Nephron (organoid): Measurements from ENCODE around the gene RNH1.

Experiments used
- H3K27ac Mint-ChIP-seq, 3 experiments: 2 replicates each; pipeline ENCODE4 v1.8.0; 2020; ENCODE audit warnings: mixed read lengths in 3 of 3, mild to moderate bottlenecking in 2 of 3, moderate library complexity in 1 of 3
- H3K27me3 Mint-ChIP-seq: 2 replicates; pipeline ENCODE4 v1.8.0; 2021; ENCODE audit warnings: low read depth, mild to moderate bottlenecking, moderate library complexity, mixed read lengths
- H3K36me3 Mint-ChIP-seq: 2 replicates; pipeline ENCODE4 v1.8.0; 2020; ENCODE audit warnings: low read depth, mixed read lengths
- H3K4me1 Mint-ChIP-seq: 2 replicates; pipeline ENCODE4 v1.8.0; 2020; ENCODE audit warnings: mixed read lengths
- H3K4me3 Mint-ChIP-seq, 3 experiments: 2 replicates each; pipeline ENCODE4 v1.8.0; 2020; ENCODE audit warnings: mild to moderate bottlenecking in 3 of 3, mixed read lengths in 3 of 3, moderate library complexity in 2 of 3
- H3K9me3 Mint-ChIP-seq: 2 replicates; pipeline ENCODE4 v1.8.0; 2020; ENCODE audit warnings: mixed read lengths
- TF ChIP-seq, protein P1 (sequence below), 3 experiments: fragments of 200-600 bp; sonication (generic); IDR thresholded peaks; one replicate each; pipeline ENCODE4 v1.5.0; 2021; ENCODE audit warnings: antibody characterized with exemption in 3 of 3; ENCODE audit not compliant: unreplicated experiment in 3 of 3

Gene RNH1

DNA sequence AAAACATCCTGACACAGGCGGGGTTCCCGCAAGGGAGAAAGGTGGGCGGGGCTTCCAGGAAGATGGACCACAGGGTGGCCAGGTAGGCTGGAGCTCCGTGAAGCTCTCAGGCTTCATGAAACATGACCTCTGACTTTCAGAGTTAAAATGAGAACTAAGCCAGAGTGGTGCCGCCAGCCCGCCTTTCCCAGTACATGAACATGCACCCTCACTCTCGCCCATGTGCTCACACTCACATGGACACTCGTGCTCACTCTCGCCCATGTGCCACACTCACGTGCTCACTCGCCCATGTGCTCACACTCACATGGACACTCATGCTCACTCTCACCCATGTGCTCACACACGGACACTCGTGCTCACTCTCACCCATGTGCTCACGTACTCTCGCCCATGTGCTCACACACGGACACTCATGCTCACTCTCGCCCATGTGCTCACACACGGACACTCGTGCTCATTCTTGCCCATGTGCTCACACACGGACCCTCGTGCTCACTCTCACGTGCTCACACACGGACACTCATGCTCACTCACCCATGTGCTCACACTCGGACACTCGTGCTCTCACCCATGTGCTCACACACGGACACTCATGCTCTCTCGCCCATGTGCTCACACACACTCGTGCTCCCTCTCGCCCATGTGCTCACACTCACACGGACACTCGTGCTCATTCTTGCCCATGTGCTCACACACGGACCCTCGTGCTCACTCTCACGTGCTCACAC, 10.0 kb downstream of the RNH1 start:
- Mint-ChIP-seq H3K36me3 (peaks cover 51% of the 10 kb centered on the region), H3K27ac (peak overlapping the region in 1 of 3 experiments; percentile 29), H3K9me3 (peaks cover 2% of the 10 kb centered on the region), H3K4me1 (peaks cover 18% of the 10 kb centered on the region), H3K4me3 (no peak overlapping the region), H3K27me3 (peaks cover 4% of the 10 kb centered on the region)
- TF ChIP-seq, protein P1, sequence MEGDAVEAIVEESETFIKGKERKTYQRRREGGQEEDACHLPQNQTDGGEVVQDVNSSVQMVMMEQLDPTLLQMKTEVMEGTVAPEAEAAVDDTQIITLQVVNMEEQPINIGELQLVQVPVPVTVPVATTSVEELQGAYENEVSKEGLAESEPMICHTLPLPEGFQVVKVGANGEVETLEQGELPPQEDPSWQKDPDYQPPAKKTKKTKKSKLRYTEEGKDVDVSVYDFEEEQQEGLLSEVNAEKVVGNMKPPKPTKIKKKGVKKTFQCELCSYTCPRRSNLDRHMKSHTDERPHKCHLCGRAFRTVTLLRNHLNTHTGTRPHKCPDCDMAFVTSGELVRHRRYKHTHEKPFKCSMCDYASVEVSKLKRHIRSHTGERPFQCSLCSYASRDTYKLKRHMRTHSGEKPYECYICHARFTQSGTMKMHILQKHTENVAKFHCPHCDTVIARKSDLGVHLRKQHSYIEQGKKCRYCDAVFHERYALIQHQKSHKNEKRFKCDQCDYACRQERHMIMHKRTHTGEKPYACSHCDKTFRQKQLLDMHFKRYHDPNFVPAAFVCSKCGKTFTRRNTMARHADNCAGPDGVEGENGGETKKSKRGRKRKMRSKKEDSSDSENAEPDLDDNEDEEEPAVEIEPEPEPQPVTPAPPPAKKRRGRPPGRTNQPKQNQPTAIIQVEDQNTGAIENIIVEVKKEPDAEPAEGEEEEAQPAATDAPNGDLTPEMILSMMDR (IDR thresholded peaks at IDR 0.05; ENCODE audit: unreplicated experiment in 3 of 3), result no peak

DNA sequence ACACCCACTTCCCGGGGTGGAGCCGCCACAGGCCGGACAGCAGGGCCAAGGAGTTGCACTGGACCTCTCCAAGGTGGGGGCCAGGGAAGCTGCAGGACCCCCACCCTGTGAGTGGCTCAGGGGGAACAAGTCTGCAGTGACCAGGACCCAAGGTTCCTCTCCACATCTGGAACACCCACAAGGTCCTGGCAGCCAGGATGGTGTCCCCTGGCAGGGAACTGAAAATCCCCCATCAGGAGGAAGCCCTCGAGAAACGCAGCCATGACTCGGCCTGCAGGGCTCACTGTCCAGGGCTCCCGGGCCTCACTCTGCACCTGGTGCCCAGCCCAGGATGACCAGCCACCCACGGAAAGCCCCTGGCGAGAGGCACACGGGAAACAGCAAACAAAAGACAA, 11.5 kb downstream of the RNH1 start:
- H3K27me3 Mint-ChIP-seq, result peaks cover 4% of the 10 kb centered on the region
- peaks cover 47% of the 10 kb centered on the region for H3K36me3 Mint-ChIP-seq
- H3K9me3 Mint-ChIP-seq, result peaks cover 2% of the 10 kb centered on the region
- H3K4me3 Mint-ChIP-seq, result no peak overlapping the region
- peak overlapping the region in 1 of 3 experiments; percentile 91 for H3K27ac Mint-ChIP-seq
- TF ChIP-seq, protein P1 (IDR thresholded peaks at IDR 0.05; ENCODE audit: unreplicated experiment in 3 of 3), result no peak
- peaks cover 18% of the 10 kb centered on the region for H3K4me1 Mint-ChIP-seq

- Mint-ChIP-seq H3K4me3 (no peak overlapping the region), H3K36me3 (peaks cover 45% of the 10 kb centered on the region), H3K27ac (peak overlapping the region in 2 of 3 experiments; percentile 37 to 91), H3K9me3 (peaks cover 2% of the 10 kb centered on the region), H3K4me1 (peaks cover 18% of the 10 kb centered on the region), H3K27me3 (peaks cover 4% of the 10 kb centered on the region)
- TF ChIP-seq, protein P1 (IDR thresholded peaks at IDR 0.05; ENCODE audit: unreplicated experiment in 3 of 3), result no peak
Observed at GRCh38 chr11:494761-495536, 12.1 kb downstream of the RNH1 start.

- H3K27me3 Mint-ChIP-seq, result peaks cover 4% of the 10 kb centered on the region
- H3K4me3 Mint-ChIP-seq, result no peak overlapping the region
- H3K4me1 Mint-ChIP-seq, result peaks cover 18% of the 10 kb centered on the region
- H3K36me3 Mint-ChIP-seq, result peaks cover 39% of the 10 kb centered on the region
- TF ChIP-seq, protein P1 (IDR thresholded peaks at IDR 0.05; ENCODE audit: unreplicated experiment in 3 of 3), result no peak
- H3K27ac Mint-ChIP-seq, result no peak overlapping the region
- H3K9me3 Mint-ChIP-seq, result peaks cover 2% of the 10 kb centered on the region
Observed at GRCh38 chr11:492427-493226, 14.4 kb downstream of the RNH1 start.

DNA sequence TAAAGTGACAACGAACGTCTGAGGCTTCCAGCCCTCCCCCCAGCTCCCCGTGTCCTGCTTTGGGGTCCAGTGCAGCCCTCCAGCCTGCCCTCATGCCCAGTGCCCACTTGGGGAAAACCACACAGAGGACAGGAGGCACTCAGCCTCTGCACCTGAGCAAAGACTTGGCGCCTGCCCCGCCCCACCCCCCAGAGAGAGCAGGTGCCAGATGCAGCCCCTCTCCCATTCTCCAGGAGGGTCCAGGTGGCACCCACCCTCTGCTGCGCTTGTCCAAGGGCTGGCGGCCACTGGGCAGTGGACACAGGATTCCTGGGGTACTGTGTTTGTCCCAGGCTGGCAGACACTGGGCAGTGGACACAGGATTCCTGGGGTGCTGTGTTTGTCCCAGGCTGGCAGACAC, 15.7 kb downstream of the RNH1 start:
- peaks cover 27% of the 10 kb centered on the region for H3K36me3 Mint-ChIP-seq
- H3K27me3 Mint-ChIP-seq, result no peaks in the 10 kb centered on the region
- H3K27ac Mint-ChIP-seq, result no peak overlapping the region
- H3K4me1 Mint-ChIP-seq, result peaks cover 10% of the 10 kb centered on the region
- no peak overlapping the region for H3K4me3 Mint-ChIP-seq
- TF ChIP-seq, protein P1 (IDR thresholded peaks at IDR 0.05; ENCODE audit: unreplicated experiment in 3 of 3), result no peak
- H3K9me3 Mint-ChIP-seq, result no peaks in the 10 kb centered on the region
